KBM-7 (cell line): ENCODE measurements around the gene SLC7A10.
A peak's percentile ranks its signal among the peaks of the same experiment; 100 is the strongest.

Source experiments
- DNase-seq: peaks from one replicate; pipeline ENCODE4 v3.0.0-alpha.2; 2015
- in situ Hi-C: fragments of 300-500 bp; cut with MboI; formaldehyde crosslinking; loops from 2 replicates; pipeline ENCODE4 v1.14.3; 2020; ENCODE audit warnings: low sequenced_read_pairs, low pct_unique_long_range_greater_than_20kb, mixed read lengths

Gene SLC7A10

DNA sequence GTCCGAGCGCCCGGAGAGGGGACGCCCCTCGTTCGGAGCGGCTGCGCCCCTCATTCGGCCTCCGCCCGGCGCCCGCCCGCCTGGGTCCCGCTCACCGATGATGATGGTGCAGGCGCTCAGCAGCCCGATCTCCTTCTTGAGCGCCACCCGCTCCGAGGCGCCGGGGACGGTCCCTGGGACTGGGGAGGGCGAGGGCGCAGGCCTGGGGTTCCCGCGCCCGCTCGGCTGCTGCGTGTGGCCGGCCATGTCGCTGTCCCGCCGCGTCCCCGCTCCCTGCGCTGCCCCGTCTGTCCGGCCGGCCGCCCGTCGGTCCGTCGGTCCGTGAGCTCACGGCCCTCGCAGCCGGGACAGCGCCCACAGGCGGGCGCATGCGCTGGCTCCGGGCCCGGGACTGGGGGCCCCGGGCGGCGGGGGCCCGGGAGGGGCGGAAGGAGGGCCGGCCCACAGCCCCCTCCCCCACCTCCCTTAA, at the start of gene SLC7A10:
SLC7A10 (minus strand) TSS at position 393 of the 469 bp plus-strand sequence; CDS start at position 246, 147 bp downstream.
- in situ Hi-C loops, result loop anchor here (25.0 kb wide), 1 partner anchor 537 kb away; no protein-coding TSS in a partner anchor
- DNase-seq, result no peak

DNA sequence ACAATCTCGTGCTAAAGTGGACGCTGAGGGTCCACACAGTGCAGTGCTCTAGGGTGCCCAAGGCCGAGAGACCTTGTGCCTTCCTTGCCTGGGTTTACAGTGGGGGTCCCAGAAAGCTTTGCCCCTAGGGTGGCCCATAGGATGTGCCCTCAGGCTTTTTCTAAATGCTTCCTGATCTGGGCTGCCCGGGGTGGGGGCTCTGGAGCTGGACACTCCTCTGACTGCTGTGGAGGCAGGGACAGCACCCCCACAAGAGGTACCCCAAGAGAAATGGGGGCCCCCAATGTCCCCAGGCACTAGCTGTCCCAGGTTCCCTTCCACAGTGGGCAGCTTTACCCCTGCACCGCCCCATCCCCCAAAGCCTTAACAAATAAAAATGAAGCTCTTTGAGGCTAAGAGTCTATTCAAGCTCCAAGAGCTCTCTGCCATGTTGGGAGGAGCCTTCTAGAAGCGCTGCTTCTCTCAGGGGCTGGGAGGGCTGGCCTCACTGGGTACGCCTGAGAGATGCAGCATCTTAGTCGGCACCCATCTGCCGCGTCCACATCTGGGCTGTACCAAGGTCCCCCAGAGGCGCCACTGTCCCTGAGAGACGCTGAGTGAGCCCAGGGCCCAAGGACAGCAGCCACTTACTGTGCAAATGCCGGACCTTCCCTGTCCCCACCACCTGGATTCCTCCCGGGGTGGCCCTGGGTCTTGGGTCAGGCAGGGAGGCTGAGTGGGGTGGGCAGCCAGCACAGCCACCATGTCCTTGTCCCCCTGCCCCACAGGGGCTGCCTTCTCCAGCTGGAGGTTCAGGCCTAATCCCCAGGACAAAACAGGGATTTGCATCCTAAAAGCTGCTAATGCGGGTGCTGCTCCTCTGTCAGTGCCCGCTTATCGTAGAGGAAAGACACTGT, 49.3 kb upstream of the SLC7A10 start:
- in situ Hi-C loops, result no loop called here

DNA sequence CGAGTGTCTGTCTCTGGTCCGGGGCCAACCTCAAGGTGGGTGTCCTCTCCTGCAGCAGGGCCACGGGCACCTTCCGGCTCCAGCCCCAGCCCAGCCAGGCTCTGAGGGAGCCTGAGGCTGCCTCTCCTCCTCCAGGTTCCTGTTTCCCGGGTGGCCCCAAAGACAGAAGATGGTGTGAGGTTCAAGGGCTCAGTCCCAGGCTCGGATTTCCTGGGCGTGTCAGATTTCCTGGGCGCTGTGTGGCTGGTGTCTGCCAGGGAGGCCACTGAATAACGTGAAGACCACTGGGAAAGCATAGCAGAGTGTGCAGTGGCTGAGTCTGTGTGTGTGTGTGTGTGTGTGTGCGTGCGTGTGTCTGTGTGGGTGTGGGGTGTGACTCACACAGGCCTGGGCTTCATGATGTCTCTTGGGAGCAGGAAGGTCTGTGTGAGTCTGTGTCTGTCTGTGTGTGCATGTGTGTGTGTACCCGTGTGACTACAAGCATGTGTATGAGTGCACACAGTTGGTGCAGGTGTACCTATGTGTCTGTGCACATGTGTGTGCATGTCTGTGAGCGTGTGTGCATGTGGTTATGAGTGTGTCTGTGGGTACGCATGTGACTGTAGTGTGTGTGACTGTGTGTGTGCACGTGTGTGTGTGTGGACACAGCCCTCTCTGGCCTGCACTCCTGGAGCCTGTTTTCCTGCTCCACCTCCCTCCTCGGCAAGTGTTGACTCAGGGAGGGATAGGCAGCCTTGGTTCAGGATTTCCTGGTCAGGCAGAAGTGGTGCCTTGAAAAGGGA, 48.4 kb upstream of the SLC7A10 start:
- peak; percentile 66 for DNase-seq
- in situ Hi-C loops, result no loop called here

More for the DNA sequence above, 49.3 kb upstream of the SLC7A10 start:
- no peak for DNase-seq

DNA sequence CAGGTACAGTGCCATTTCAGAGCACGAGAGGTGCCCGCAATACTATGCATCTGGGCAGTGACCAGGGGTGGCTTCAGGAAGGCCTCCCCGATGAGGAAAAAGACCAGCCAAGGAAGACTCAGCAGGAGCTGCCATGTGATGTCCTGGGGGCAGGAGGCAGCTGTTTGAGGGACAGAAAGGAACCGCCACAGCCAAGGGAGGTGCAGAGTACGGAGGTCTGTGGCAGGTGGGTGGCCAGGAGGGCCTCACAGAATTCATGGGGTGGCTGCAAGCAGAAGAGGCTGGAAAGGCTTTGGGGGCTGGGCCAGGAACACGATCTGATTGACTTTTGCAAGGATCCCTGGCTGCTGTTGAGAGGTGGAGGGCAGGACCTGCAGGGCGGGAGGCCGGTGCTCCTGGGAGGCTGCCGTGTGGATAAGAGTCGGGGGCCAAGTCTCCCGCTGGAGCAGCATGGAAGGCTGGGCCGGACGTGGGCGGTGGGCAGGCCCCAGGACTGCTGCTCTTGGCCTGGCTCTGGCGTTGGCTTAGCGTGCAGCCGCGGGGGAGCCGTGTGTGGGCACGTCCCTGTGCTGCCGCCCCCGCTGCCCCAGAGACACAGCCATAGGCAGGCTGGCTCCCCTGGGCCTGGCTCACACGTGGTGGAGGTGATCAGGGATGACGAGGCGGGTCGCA, 47.6 kb upstream of the SLC7A10 start:
- in situ Hi-C loops, result no loop called here

DNA sequence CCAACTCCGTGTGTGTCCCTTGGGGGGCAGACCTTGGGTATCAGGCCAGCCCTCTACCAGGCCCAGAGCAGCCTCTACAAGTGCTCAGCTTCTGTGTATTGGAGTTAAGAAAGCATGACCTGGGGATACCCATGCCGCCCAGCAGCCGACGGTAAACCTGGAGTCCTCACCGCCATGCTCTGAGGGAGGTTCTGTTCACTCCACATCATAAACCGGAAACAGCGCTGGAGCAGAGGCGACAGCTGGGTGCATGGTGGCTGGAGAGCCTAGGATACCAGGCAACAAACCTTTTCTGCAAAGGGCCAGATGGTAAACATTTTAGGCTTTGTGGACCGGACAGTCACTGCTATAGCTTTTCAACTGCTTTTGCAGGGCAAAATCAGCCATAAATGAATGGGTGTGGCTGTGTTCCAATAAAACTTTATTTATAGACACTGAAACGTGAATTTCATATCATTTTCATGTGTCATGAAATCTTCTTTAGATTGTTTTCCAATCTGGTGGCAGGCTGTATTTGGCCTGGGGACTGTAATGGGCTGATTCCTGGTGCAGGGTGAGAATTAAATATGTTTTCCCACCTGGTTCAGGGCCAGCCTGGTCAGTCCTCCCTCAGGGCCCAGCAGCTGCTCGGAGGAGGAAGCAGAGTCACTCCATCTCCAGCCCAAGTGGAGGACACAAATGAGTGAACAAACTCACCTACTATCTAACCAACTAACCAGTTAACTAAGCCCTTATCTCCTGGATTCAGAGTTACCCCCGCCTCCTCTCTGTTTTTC, 45.8 kb upstream of the SLC7A10 start:
- no peak for DNase-seq
- in situ Hi-C loops, result no loop called here

More for the DNA sequence above, 47.6 kb upstream of the SLC7A10 start:
- no peak for DNase-seq

DNA sequence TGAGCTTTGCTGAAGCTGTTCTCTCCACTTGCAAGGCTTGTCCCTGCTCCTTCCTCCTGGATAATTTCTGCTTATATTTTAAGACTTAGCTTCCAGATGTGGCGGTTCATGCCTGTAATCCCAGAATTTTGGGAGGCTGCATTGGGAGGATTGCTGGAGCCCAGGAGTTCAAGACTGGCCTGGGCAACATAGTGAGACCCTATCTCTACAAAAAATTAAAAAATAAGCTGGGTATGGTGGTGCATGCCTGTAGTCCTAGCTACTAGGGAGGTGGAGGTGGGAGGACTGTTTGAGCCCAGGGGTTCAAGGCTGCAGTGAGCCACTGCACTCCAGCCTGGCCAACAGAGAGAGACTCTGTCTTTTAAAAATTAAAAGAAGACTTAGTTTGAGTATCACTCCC, 45.1 kb upstream of the SLC7A10 start:
- DNase-seq, result no peak
- in situ Hi-C loops, result no loop called here

DNA sequence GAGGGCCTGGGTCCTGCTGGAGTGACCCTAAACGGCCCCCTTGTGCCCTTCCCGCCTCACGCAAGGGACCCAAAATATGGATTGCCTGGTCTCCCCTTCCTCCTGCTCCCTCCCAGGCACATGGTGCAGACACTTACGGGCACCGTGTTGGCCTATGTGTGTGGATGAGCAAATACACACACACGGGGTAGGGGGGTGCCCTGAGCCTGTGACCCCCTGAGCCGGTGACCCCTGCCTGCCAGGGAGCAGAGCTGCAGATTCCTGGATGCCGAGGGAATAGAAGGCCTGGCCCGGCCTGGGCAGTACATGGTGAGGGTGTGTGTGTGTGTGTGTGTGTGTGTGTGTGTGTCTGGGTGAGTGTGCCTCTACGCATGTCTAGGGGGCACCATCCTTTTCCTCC, 43.4 kb upstream of the SLC7A10 start:
- in situ Hi-C loops, result no loop called here

DNA sequence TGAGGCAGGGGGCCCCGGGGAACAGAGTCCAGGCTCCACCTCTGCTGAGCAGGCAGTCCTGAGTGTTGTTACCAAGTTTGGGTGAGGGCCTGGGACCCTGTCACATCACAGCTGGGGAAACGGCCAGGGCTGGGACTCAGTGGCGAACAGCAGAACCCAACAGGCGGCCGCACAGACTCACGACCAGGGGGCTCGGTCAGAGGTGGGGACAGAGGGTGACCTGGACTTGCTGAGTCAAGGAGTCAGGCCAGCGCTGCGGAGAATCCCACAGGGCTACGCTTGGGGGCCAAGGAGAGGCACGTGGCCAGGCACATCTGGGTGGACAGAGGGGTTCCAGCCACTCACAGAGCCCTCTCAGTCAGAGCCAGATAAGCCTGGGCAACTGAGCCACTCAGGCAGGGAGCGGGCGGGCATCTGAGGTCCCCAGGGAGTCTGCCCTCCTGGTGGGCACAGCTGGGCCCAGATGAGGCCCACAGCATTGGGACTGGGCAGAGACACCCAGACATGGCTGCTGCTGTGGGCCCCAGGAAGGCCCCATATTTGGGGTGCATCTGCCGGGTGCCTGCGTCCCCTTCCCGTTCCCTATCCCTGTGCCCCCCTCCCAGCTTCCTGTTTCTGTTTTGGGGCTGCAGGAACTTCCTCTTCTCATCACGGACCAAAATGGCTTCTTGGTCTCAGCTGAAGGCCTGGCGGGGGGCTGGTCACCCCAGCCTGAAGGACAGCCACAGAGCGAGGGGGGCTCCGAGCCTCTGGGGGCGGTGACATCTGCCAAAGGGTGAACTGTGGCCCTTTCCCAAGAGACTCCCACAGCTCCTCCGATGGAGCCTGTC, 42.7 kb upstream of the SLC7A10 start:
- in situ Hi-C loops, result no loop called here
- DNase-seq, result peak; percentile 55

More for the DNA sequence above, 43.4 kb upstream of the SLC7A10 start:
- no peak for DNase-seq

DNA sequence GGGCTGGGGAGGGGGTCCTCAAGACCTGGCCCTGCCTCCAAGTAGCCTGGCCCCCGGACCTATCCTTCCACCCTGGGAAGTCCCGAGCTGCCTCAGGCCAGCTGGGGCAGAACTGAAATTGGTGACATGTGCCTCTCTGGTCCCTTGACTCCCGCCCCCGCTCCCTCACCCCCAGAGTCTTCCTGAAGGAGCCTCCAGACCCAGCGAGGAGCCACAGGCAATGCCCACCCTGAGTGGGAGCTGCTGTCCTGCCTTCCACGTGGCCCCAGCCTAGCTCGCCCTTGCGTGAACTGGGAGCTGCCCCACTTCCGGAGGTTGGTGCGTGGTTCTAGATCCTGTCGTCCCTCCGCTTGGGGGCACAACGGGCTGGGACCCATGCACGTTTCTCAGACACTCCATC, 42.1 kb upstream of the SLC7A10 start:
- no peak for DNase-seq
- in situ Hi-C loops, result no loop called here

DNA sequence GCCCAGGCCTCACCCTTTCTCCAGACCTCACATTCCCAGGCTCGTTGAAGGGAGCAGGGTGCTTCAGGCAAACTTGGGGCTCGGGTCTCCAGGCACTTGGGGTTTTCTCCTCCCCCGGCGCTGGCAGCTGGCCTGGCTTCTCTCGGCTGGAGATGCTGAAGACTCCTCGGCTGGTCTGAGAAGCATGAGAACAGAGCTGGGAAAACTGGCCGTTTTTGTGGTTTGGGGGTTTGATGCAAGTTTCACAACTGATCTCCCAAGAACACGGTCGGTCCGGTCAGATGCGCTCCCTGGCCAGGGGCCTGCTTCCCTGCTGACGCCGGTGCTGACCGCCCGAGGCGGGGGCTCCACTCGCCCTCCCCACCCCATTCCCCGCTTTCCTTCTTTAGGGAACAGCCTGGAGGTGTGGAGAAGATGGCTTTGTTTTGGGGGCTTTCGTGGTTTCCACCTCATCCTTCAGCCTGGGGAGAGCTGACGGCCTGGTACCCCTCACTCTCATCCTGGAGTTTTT, 41.4 kb upstream of the SLC7A10 start:
- in situ Hi-C loops, result no loop called here
- no peak for DNase-seq

DNA sequence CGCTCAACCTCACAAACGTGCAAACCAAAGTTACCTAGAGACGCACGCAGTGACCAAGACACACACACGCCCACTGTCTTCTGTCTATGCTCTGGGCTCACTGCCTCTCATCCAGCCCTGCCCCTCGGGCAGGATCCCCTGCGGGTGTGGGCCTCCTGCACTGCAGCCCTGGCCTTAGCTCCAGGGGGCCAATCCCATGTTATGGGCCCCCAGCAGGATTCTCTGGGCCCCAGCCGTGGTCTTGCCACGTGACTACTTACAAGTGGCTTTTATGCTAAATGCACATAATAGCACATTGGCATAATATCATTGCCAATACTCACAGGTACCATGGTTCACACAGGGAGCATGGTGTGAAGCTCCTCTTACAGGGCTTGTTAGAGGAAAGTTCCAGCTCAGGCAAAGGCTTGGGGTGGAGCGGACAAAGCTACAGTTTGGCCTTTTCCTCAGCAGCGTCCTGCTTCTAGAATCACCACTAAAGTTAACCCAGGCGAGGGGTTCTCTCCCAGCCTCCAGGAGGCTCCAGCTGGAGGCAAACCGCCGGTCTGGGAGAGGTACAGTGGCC, 39.3 kb upstream of the SLC7A10 start:
- no peak for DNase-seq
- in situ Hi-C loops, result no loop called here

DNA sequence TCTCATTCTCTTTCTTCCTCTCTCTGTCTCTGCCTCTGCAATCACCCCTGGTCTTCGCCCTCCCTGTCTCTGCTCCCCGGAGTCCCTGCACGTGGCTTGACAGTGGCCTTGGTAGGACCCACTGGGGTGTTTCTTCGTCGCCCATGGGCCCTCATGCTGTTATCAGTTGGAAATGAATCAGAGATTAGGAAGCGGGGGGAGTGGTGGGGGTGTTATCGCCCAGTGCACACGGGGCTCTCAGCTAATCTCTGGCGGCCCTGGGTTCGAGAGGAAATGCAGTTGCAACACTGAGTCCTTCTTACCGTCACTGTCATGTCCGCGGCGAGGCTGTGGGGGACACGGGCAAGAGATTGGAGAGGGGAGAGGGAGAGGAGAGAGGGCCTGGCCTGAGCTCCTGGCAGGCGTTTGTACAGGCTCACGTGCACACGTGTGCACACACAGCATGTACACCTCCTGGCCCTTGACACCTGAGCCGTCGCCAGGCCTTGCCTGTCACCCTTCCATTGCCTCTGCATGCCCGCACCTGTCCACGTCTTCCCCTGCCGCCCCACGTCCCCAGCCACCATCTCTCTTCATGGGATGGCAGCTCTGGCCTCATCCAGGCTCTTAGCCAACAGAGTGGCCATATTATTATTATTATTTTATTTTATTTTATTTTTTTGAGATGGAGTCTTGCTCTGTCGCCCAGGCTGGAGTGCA, 37.8 kb upstream of the SLC7A10 start:
- in situ Hi-C loops, result no loop called here
- no peak for DNase-seq

DNA sequence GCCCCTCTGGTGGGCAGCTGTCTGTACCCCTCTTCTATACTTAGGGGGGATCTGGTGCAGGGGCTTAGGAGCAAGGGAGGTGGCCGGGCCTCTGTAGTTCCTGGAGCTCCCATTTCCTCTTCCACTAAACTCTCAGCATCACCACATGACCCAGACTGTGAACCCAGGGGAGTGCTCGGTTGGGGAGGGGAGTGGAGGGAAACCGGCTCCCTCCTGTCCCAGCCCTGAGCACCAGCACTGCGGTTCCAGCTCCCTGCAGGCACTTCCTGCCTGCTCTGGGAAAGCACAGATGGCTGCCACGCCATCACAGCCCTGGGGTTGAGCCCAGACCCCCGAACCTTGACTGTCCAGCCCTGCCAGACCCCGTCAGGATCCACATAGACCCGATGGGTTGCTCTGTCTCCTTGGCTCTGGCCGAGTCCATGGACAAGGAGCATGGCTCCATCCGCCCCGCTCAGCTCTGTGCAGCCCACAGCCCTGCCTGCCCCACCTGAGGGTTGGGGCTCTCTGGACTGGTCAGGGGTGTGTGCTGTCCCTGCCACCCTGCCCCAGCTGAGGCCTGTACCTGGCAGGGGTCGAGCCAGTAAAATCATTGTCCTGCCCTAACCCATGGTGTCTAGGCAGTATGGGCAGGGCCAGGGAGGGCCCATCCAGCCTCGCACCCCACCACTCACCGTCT, 36.0 kb upstream of the SLC7A10 start:
- in situ Hi-C loops, result no loop called here
- peak; percentile 86 for DNase-seq

DNA sequence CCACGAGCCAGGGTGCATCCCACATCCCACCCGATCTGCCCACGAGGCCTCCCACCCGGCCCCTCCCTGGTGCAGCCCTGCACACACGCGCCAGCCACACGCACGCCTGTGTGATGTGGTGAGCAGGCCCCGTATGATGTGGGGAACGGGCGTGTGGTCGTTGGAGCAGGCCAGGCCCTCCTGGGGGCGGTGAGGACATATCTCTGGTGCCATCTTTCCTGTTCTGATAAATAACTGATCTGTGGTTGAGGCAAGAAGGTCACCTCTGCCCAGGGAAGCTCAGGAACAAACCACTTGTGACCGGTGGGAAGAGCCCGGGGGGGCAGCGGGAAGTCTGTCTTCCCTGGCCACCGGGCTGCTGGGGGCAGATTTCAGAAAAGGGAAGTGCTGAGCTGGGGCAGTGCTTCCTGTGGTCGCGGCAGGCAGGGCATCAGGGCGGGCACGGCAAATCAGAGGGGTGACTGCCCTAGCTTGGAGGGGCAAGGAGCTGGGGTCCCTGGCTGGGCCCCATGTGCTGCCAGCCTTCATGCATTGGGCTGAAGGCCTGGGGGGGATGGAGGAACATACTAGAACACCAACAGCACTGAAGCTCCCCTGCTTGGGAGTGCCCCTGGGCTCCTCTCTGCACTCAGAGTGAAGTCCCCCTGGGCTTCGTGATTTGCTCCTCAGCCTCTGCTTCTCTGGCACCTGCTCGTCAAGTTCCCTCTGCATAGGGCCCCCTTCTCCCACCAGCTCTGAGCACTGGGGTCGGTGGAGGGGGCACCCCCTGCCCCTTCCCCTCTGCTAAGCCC, 35.2 kb upstream of the SLC7A10 start:
- DNase-seq, result peak; percentile 98
- in situ Hi-C loops, result no loop called here

DNA sequence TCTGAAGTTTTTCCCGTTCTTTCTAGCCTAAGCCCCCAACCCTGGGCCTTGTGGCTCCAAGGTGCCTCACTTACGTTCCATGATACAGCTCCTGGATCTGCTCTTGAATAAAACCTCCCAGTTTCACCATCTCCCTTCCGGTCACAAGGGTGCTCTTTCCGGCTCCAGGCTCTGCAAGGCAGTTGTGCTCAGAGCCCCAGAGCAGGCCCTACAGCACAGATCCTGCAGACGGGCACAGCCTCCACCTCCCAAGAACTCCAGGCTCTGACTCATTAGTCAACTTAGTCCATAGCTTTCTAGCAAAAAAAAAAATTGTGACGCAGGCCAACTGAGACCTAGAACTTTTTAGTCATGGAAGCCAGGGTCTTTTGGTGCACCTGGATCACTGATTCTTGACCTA, 33.9 kb upstream of the SLC7A10 start:
- in situ Hi-C loops, result no loop called here
- DNase-seq, result peak; percentile 42

DNA sequence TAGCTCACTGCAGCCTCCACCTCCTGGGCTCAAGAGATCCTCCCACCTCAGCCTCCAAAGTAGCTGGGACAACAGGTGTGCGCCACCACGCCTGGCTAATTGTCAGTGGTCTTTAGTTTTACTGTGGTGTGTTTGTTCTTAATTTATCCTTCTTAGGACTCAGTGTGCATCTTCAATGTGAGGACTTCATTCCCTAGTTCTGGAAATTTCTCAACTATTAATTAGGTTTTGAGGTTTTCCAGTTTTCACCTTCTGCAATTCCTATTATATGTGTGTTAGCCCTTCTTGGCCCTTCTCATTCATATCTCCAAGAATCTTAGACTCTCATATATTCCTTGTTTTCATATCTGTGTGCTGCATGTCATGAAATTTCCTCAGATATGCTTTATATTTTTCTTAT, 32.2 kb upstream of the SLC7A10 start:
- DNase-seq, result no peak
- in situ Hi-C loops, result no loop called here
